ENCODE measurements around the gene DPP7.

DPP7 gene

DNA sequence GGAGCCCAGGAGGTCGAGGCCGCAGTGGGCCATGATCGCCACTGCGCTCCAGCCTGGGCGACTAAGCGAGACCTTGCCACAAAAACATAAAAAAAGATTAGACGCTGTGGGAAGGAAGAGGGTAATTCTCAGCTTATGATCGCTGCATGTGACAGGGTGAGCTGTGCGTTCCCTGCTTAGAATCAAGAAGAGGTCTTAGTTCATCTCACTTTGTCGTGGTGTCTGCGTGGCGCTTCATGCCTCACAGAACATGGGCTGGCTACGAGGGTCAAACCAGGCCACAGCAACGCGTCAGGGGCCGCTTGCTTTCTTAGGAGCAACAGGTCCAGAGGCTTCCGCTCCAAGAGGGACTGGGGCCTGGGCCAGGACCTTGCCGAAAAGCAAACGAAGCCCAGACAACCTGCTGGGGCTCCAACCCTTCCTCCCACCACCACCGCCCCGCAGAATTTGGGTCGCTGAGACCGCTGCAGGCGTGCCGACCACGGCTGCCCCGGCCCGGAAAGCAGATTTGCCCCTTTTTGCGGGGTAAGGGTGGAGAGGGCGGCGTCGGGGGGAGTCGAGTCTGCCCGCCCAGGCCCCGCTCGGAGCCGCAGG, 14.4 kb upstream of the DPP7 start:
- H3K4me3 ChIP-seq (ENCODE audit: insufficient read depth, low read length, poor library complexity, severe bottlenecking) = peak overlapping the region; percentile 61
- peak overlapping the region; percentile 81 for H3K9ac ChIP-seq (ENCODE audit: low read length)
- no peaks in the 10 kb centered on the region for H4K20me1 ChIP-seq (ENCODE audit: low read depth, low read length)
- peaks cover 25% of the 10 kb centered on the region for H3F3A ChIP-seq (ENCODE audit: insufficient read depth)
- no peaks in the 10 kb centered on the region for H3K27me3 ChIP-seq (ENCODE audit: low read length)
- peak overlapping the region; percentile 90 for H2AFZ ChIP-seq (ENCODE audit: low read depth, low read length, severe bottlenecking)
- peak overlapping the region; percentile 87 for H3K4me2 ChIP-seq (ENCODE audit: low read depth, low read length, poor library complexity, severe bottlenecking)
- no peaks in the 10 kb centered on the region for H3K36me3 ChIP-seq (ENCODE audit: low read length)
- H3K27ac ChIP-seq (ENCODE audit: low read depth, low read length) = peak overlapping the region; percentile 90
- peaks cover 15% of the 10 kb centered on the region for H3K79me2 ChIP-seq (ENCODE audit: insufficient read depth, low read length)
- H3K9me2 ChIP-seq (replicated peaks; ENCODE audit: insufficient read depth, low read length) = no peaks in the 10 kb centered on the region
- H3K9me3 ChIP-seq (ENCODE audit: insufficient read depth, low read length) = no peaks in the 10 kb centered on the region
- TF ChIP-seq, protein P1, sequence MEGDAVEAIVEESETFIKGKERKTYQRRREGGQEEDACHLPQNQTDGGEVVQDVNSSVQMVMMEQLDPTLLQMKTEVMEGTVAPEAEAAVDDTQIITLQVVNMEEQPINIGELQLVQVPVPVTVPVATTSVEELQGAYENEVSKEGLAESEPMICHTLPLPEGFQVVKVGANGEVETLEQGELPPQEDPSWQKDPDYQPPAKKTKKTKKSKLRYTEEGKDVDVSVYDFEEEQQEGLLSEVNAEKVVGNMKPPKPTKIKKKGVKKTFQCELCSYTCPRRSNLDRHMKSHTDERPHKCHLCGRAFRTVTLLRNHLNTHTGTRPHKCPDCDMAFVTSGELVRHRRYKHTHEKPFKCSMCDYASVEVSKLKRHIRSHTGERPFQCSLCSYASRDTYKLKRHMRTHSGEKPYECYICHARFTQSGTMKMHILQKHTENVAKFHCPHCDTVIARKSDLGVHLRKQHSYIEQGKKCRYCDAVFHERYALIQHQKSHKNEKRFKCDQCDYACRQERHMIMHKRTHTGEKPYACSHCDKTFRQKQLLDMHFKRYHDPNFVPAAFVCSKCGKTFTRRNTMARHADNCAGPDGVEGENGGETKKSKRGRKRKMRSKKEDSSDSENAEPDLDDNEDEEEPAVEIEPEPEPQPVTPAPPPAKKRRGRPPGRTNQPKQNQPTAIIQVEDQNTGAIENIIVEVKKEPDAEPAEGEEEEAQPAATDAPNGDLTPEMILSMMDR (IDR thresholded peaks at IDR 0.05; ENCODE audit: insufficient read depth, low read length, poor library complexity, severe bottlenecking) = no peak
- no peak for TF ChIP-seq EZH2phosphoT487 (conservative IDR thresholded peaks at IDR 0.05; ENCODE audit: low read length)

- Histone ChIP-seq H3K9ac (ENCODE audit: low read length) (peak overlapping the region; percentile 81), H2AFZ (ENCODE audit: low read depth, low read length, severe bottlenecking) (no peak overlapping the region), H3F3A (ENCODE audit: insufficient read depth) (peaks cover 30% of the 10 kb centered on the region), H3K27me3 (ENCODE audit: low read length) (no peaks in the 10 kb centered on the region), H3K9me3 (ENCODE audit: insufficient read depth, low read length) (no peaks in the 10 kb centered on the region), H3K79me2 (ENCODE audit: insufficient read depth, low read length) (peaks cover 15% of the 10 kb centered on the region), H3K4me3 (ENCODE audit: insufficient read depth, low read length, poor library complexity, severe bottlenecking) (peak overlapping the region; percentile 61), H3K4me2 (ENCODE audit: low read depth, low read length, poor library complexity, severe bottlenecking) (peak overlapping the region; percentile 87), H3K9me2 (replicated peaks; ENCODE audit: insufficient read depth, low read length) (no peaks in the 10 kb centered on the region), H3K36me3 (ENCODE audit: low read length) (no peaks in the 10 kb centered on the region), H3K27ac (ENCODE audit: low read depth, low read length) (peak overlapping the region; percentile 90), H4K20me1 (ENCODE audit: low read depth, low read length) (no peaks in the 10 kb centered on the region)
- TF ChIP-seq EZH2phosphoT487 (conservative IDR thresholded peaks at IDR 0.05; ENCODE audit: low read length) = no peak
- TF ChIP-seq, protein P1 (IDR thresholded peaks at IDR 0.05; ENCODE audit: insufficient read depth, low read length, poor library complexity, severe bottlenecking) = no peak
Observed at GRCh38 chr9:137128158-137128861, 13.8 kb upstream of the DPP7 start.

- H3K36me3 ChIP-seq (ENCODE audit: low read length) = no peaks in the 10 kb centered on the region
- H3K9ac ChIP-seq (ENCODE audit: low read length) = peak overlapping the region; percentile 81
- H2AFZ ChIP-seq (ENCODE audit: low read depth, low read length, severe bottlenecking) = peak overlapping the region; percentile 28
- no peaks in the 10 kb centered on the region for H3K9me2 ChIP-seq (replicated peaks; ENCODE audit: insufficient read depth, low read length)
- H3K4me2 ChIP-seq (ENCODE audit: low read depth, low read length, poor library complexity, severe bottlenecking) = peak overlapping the region; percentile 87
- H3K79me2 ChIP-seq (ENCODE audit: insufficient read depth, low read length) = peaks cover 15% of the 10 kb centered on the region
- no peaks in the 10 kb centered on the region for H3K9me3 ChIP-seq (ENCODE audit: insufficient read depth, low read length)
- peak overlapping the region; percentile 90 for H3K27ac ChIP-seq (ENCODE audit: low read depth, low read length)
- no peaks in the 10 kb centered on the region for H3K27me3 ChIP-seq (ENCODE audit: low read length)
- H4K20me1 ChIP-seq (ENCODE audit: low read depth, low read length) = no peaks in the 10 kb centered on the region
- TF ChIP-seq, protein P1 (IDR thresholded peaks at IDR 0.05; ENCODE audit: insufficient read depth, low read length, poor library complexity, severe bottlenecking) = no peak
- TF ChIP-seq EZH2phosphoT487 (conservative IDR thresholded peaks at IDR 0.05; ENCODE audit: low read length) = no peak
- H3F3A ChIP-seq (ENCODE audit: insufficient read depth) = peaks cover 37% of the 10 kb centered on the region
- peak overlapping the region; percentile 61 for H3K4me3 ChIP-seq (ENCODE audit: insufficient read depth, low read length, poor library complexity, severe bottlenecking)
Observed at GRCh38 chr9:137127301-137128157, 13.0 kb upstream of the DPP7 start.

Measured in SU-DHL-6 (cell line).